Measurements from ENCODE around the gene CCDC93. TPM values are rescaled to one million over a fixed set of nuclear protein-coding genes. Genes with fewer than 3 reads are reported as not detected.
"Not testable (repeated sequence)": the region's sequence is repeated elsewhere in the genome, so short reads cannot be mapped to it uniquely, and the experiment has no call there.

Gene CCDC93
- total RNA-seq, 2 donors from 2014 or later = 33.5 to 37.8 TPM

GRCh38 chr2:117935456-117935855 is 78.4 kb downstream of the CCDC93 start:
- intact Hi-C loops (cut with DNase I) = no loop called here
- Histone ChIP-seq H3K4me3 (no peak overlapping the region), H3K27ac (no peak overlapping the region), H3K36me3 (peaks cover 31% of the 10 kb centered on the region), H3K9ac (ENCODE audit: low read depth in 2 of 2, low read length in 2 of 2) (no peak overlapping the region), H3K27me3 (no peaks in the 10 kb centered on the region), H3K4me1 (no peaks in the 10 kb centered on the region), H3K9me3 (no peaks in the 10 kb centered on the region)
- no peak for TF ChIP-seq CTCF (IDR thresholded peaks at IDR 0.05)
- DNase-seq = no peak

DNA sequence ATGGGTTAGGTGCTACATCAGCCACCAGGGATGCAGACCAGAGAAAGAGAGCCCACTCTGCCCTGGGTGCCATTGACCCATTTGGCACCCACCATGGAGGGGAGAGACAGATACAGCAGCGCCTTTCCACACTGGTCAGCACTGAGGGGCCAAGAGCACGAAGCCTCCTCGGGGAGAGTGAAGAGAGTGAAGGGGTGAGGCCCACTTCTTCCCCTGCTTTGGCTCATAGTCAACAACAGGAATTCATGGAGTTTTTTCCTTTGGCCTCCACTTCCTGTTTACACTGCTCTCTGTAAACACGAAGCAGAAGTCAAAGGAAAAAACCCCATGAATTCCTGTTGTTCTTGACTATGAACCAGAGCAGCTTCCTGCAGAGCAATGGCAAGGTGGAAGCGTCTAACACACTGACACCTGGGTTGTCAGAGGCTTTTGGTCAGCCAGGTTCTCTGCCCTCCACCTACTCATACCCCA is 80.0 kb downstream of the CCDC93 start:
- H3K4me1 ChIP-seq = no peaks in the 10 kb centered on the region
- DNase-seq = no peak
- H3K27ac ChIP-seq = no peak overlapping the region
- H3K9me3 ChIP-seq = no peaks in the 10 kb centered on the region
- no peak overlapping the region for H3K9ac ChIP-seq (ENCODE audit: low read depth in 2 of 2, low read length in 2 of 2)
- H3K36me3 ChIP-seq = peaks cover 40% of the 10 kb centered on the region
- H3K27me3 ChIP-seq = no peaks in the 10 kb centered on the region
- intact Hi-C loops (cut with DNase I) = no loop called here
- no peak for TF ChIP-seq CTCF (IDR thresholded peaks at IDR 0.05)
- H3K4me3 ChIP-seq = no peak overlapping the region

- no peak overlapping the region for H3K9ac ChIP-seq (ENCODE audit: low read depth in 2 of 2, low read length in 2 of 2)
These were observed 81.9 kb downstream of the CCDC93 start for GRCh38 chr2:117931978-117932377.

DNA sequence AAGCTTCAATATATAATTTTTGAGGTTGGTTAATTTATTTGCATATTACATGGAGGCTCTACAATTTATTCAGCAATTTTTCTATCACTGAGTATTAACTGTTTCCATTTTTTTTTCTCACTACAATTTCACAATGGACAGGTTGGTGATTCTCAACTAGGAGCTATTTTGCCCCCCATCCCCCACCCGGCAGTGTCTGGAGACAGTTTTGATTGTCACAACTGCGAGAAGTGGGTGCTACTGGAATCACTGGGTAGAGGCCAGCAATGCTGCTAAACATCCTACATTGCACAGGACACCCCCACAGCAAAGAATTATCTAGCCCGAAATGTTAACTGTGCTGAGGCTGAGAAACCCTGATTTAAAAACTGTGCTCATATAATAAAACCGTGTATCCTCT is 82.6 kb downstream of the CCDC93 start:
- no peak for TF ChIP-seq CTCF (IDR thresholded peaks at IDR 0.05)
- Histone ChIP-seq H3K9me3 (no peaks in the 10 kb centered on the region), H3K27me3 (no peaks in the 10 kb centered on the region), H3K36me3 (peaks cover 39% of the 10 kb centered on the region), H3K4me3 (no peak overlapping the region), H3K27ac (no peak overlapping the region), H3K4me1 (no peaks in the 10 kb centered on the region), H3K9ac (ENCODE audit: low read depth in 2 of 2, low read length in 2 of 2) (no peak overlapping the region)
- no peak for DNase-seq
- intact Hi-C loops (cut with DNase I) = no loop called here

More at GRCh38 chr2:117931978-117932377, 81.9 kb downstream of the CCDC93 start:
- Histone ChIP-seq H3K9me3 (no peaks in the 10 kb centered on the region), H3K27ac (no peak overlapping the region), H3K4me3 (no peak overlapping the region), H3K27me3 (no peaks in the 10 kb centered on the region), H3K36me3 (peaks cover 40% of the 10 kb centered on the region), H3K4me1 (no peaks in the 10 kb centered on the region)
- DNase-seq = no peak
- intact Hi-C loops (cut with DNase I) = no loop called here
- TF ChIP-seq CTCF (IDR thresholded peaks at IDR 0.05) = no peak

DNA sequence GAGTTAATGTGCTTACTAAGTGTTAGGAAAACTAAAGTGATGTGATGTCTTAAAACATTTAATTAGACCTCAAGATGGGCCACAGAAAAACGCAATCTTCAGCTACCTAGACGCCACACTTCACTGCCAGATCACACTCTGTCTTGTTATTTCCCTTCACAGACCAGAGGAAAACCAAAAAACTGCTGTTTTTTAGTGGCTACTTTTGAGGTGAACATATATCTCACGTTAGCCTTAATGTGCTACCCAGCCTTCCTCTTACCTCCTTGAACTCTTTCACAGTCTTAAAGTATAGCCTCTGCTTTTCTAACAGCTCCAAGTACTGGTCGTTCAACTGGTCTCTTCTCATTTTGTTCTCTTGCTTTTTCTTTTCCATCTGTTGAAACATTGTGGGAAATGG is 83.1 kb downstream of the CCDC93 start:
- Histone ChIP-seq H3K36me3 (peaks cover 36% of the 10 kb centered on the region), H3K9ac (ENCODE audit: low read depth in 2 of 2, low read length in 2 of 2) (no peak overlapping the region), H3K27ac (no peak overlapping the region), H3K9me3 (no peaks in the 10 kb centered on the region), H3K27me3 (no peaks in the 10 kb centered on the region), H3K4me1 (no peaks in the 10 kb centered on the region), H3K4me3 (no peak overlapping the region)
- no peak for TF ChIP-seq CTCF (IDR thresholded peaks at IDR 0.05)
- DNase-seq = no peak
- intact Hi-C loops (cut with DNase I) = no loop called here

DNA sequence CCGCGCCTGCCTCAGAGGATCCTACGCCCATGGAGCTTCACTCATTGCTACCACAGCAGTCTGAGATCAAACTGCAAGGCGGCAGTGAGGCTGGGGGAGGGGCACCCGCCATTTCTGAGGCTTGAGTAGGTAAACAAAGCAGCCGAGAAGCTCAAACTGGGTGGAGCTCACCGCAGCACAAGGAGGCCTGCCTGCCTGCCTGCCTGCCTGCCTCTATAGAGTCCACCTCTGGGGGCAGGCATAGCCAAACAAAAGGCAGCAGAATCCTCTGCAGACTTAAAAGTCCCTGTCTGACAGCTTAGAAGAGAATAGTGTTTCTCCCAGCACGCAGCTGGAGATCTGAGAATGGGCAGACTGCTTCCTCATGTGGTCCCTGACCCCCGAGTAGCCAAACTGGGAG is 90.4 kb downstream of the CCDC93 start:
- peaks cover 20% of the 10 kb centered on the region for H3K36me3 ChIP-seq
- DNase-seq; H3K27ac ChIP-seq; H3K9me3 ChIP-seq; H3K9ac ChIP-seq (ENCODE audit: low read depth in 2 of 2, low read length in 2 of 2); H3K27me3 ChIP-seq; H3K4me3 ChIP-seq; H3K4me1 ChIP-seq; intact Hi-C loops (cut with DNase I): not testable (repeated sequence)

Measured in colonic mucosa (tissue), 4 donors.